Activated naive CD8-positive, alpha-beta T cell (primary cell): ENCODE data around the gene RNF146.
"Not testable (repeated sequence)": the region's sequence is repeated elsewhere in the genome, so short reads cannot be mapped to it uniquely, and the experiment has no call there.

Experiments
- H3K27ac Mint-ChIP-seq: one replicate; pipeline ENCODE4 v1.8.0; 2021; ENCODE audit warnings: mixed read lengths
- H3K27me3 Mint-ChIP-seq: one replicate; pipeline ENCODE4 v1.8.0; 2021; ENCODE audit warnings: mixed read lengths
- H3K36me3 Mint-ChIP-seq: one replicate; pipeline ENCODE4 v1.8.0; 2021; ENCODE audit warnings: mixed read lengths
- H3K4me1 Mint-ChIP-seq: one replicate; pipeline ENCODE4 v1.8.0; 2021; ENCODE audit warnings: low read depth, mixed read lengths
- H3K4me3 Mint-ChIP-seq: one replicate; pipeline ENCODE4 v1.8.0; 2021; ENCODE audit warnings: mild to moderate bottlenecking, mixed read lengths
- H3K9me3 Mint-ChIP-seq: one replicate; pipeline ENCODE4 v1.8.0; 2021; ENCODE audit warnings: low read depth, mixed read lengths

Gene RNF146, protein sequence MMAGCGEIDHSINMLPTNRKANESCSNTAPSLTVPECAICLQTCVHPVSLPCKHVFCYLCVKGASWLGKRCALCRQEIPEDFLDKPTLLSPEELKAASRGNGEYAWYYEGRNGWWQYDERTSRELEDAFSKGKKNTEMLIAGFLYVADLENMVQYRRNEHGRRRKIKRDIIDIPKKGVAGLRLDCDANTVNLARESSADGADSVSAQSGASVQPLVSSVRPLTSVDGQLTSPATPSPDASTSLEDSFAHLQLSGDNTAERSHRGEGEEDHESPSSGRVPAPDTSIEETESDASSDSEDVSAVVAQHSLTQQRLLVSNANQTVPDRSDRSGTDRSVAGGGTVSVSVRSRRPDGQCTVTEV

GRCh38 chr6:127266178-127266891 lies at the start of gene RNF146:
Gene RNF146, plus strand, starts transcription at chr6:127266864. Its CDS starts 13,475 bp downstream, at chr6:127280339.
- Mint-ChIP-seq H3K27me3 (no peaks in the 10 kb centered on the region), H3K36me3 (peaks cover 3% of the 10 kb centered on the region), H3K27ac (peak within 1 kb of the TSS; percentile 99)

GRCh38 chr6:127219869-127220268 lies 46.8 kb upstream of the RNF146 start:
- H3K27ac Mint-ChIP-seq: no peak overlapping the region
- no peaks in the 10 kb centered on the region for H3K9me3 Mint-ChIP-seq
- H3K36me3 Mint-ChIP-seq: no peaks in the 10 kb centered on the region
- peaks cover 7% of the 10 kb centered on the region for H3K27me3 Mint-ChIP-seq
- no peak overlapping the region for H3K4me3 Mint-ChIP-seq
- H3K4me1 Mint-ChIP-seq: no peaks in the 10 kb centered on the region

More at GRCh38 chr6:127266178-127266891, at the start of gene RNF146:
- H3K9me3 Mint-ChIP-seq: no peaks in the 10 kb centered on the region
- H3K4me1 Mint-ChIP-seq: peaks cover 42% of the 10 kb centered on the region
- peak within 1 kb of the TSS; percentile 99 for H3K4me3 Mint-ChIP-seq

- Mint-ChIP-seq H3K9me3 (no peaks in the 10 kb centered on the region), H3K36me3 (no peaks in the 10 kb centered on the region)
Observed at GRCh38 chr6:127221201-127221600, 45.5 kb upstream of the RNF146 start.

DNA sequence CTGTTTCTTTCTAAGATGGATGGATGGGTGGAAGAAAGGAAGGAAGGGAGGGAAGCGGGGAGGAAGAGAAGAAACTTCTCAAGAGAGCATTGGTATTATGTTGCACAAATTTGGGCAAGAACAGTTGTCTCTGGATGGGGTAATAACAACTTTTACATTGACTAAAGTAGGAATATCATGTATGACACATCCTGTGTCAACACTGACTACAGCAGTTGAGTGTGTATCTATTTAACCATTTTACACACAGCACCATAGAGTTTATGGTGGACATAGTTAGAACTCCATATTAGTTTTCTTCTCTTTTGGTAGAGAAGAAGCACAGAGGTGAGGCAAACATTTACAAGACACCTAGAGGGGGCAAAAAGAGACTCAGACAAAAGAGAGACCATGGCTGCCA lies 44.2 kb upstream of the RNF146 start:
- H3K36me3 Mint-ChIP-seq: no peaks in the 10 kb centered on the region
- no peaks in the 10 kb centered on the region for H3K9me3 Mint-ChIP-seq
- H3K4me3 Mint-ChIP-seq: no peak overlapping the region
- H3K27me3 Mint-ChIP-seq: peaks cover 4% of the 10 kb centered on the region
- no peaks in the 10 kb centered on the region for H3K4me1 Mint-ChIP-seq
- no peak overlapping the region for H3K27ac Mint-ChIP-seq

More at GRCh38 chr6:127221201-127221600, 45.5 kb upstream of the RNF146 start:
- no peaks in the 10 kb centered on the region for H3K4me1 Mint-ChIP-seq
- peaks cover 5% of the 10 kb centered on the region for H3K27me3 Mint-ChIP-seq
- H3K4me3 Mint-ChIP-seq: no peak overlapping the region
- no peak overlapping the region for H3K27ac Mint-ChIP-seq

DNA sequence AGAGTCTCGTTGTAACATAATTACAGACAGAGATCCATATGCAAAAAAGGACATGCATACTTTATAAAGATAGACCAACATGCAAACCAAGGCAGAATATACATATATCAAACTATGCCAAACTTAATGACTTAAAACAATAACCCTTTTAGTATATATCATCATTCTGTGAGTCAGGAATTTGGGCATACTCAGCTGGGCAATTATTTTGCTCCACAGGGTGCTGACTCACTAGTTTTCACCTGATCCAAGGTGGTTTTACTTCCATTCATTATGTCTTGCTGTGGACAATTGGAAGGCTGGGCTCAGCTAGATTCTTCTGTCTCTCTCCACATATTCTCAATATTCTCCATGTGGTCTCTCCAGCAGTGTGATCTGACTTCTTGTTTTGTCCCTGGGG lies 41.2 kb upstream of the RNF146 start:
- no peak overlapping the region for H3K4me3 Mint-ChIP-seq
- H3K36me3 Mint-ChIP-seq: no peaks in the 10 kb centered on the region
- H3K27ac Mint-ChIP-seq: no peak overlapping the region
- peaks cover 11% of the 10 kb centered on the region for H3K27me3 Mint-ChIP-seq
- no peaks in the 10 kb centered on the region for H3K4me1 Mint-ChIP-seq
- peaks cover 1% of the 10 kb centered on the region for H3K9me3 Mint-ChIP-seq

DNA sequence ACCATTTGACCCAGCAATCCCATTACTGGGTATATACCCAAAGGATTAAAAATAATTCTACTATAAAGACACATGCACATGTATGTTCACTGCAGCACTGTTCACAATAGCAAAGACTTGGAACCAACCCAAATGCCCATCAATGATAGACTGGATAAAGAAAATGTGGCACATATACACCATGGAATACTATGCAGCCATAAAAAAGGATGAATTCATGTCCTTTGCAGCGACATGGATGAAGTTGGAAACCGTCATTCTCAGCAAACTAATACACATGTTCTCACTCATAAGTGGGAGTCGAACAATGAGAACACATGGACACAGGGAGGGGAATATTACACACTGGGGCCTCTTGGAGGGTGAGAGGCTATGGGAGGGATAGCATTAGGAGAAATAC lies 32.8 kb upstream of the RNF146 start:
- not testable (repeated sequence) for H3K4me1 Mint-ChIP-seq, H3K36me3 Mint-ChIP-seq, H3K9me3 Mint-ChIP-seq, H3K4me3 Mint-ChIP-seq, H3K27ac Mint-ChIP-seq
- peaks cover 14% of the 10 kb centered on the region for H3K27me3 Mint-ChIP-seq

DNA sequence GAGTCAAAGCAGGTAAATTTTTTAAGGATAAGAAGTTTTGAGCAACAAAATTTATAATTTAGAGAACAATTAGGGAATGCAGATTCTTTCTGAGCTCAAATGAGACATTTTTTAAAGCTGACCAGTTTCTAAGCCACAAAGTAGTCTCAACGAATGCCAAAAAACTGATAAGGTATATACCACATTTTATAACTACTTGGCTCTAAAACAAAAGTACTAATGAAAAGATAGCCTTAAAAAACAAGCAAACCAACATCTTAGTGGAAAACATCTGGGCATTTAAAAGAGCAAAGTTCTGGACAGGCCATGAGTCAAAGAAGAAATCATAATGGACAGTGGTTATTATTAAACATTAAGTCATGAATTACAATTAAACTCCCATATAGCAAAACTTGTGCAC lies 23.2 kb upstream of the RNF146 start:
- Mint-ChIP-seq H3K36me3 (no peaks in the 10 kb centered on the region), H3K27ac (no peak overlapping the region), H3K27me3 (peaks cover 12% of the 10 kb centered on the region), H3K4me1 (no peaks in the 10 kb centered on the region), H3K9me3 (no peaks in the 10 kb centered on the region), H3K4me3 (no peak overlapping the region)

- no peaks in the 10 kb centered on the region for H3K9me3 Mint-ChIP-seq
- H3K4me3 Mint-ChIP-seq: no peak overlapping the region
- peaks cover 4% of the 10 kb centered on the region for H3K27me3 Mint-ChIP-seq
- no peaks in the 10 kb centered on the region for H3K36me3 Mint-ChIP-seq
- no peaks in the 10 kb centered on the region for H3K4me1 Mint-ChIP-seq
- H3K27ac Mint-ChIP-seq: no peak overlapping the region
Observed at GRCh38 chr6:127247114-127248096, 19.3 kb upstream of the RNF146 start.

- Mint-ChIP-seq H3K9me3 (no peaks in the 10 kb centered on the region), H3K27ac (no peak overlapping the region), H3K36me3 (no peaks in the 10 kb centered on the region), H3K4me1 (no peaks in the 10 kb centered on the region), H3K4me3 (no peak overlapping the region), H3K27me3 (peaks cover 2% of the 10 kb centered on the region)
Observed at GRCh38 chr6:127249621-127250020, 17.0 kb upstream of the RNF146 start.

DNA sequence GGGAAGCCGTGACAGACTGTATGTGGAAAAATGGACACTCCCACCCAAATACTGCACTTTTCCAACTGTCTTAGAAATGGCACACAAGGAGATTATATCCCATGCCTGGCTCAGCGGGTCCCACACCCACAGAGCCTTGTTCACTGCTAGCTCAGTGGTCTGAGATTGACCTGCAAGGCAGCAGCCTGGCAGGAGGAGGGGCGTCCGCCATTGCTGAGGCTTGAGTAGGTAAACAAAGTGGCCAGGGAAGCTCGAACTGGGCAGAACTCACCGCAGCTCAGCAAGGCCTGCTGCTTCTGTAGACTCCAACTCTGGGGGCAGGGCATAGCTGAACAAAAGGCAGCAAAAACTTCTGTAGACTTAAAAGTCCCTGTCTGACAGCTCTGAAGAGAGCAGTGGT lies 11.4 kb upstream of the RNF146 start:
- H3K36me3 Mint-ChIP-seq: no peaks in the 10 kb centered on the region
- H3K27me3 Mint-ChIP-seq: no peaks in the 10 kb centered on the region
- no peaks in the 10 kb centered on the region for H3K9me3 Mint-ChIP-seq
- no peaks in the 10 kb centered on the region for H3K4me1 Mint-ChIP-seq
- no peak overlapping the region for H3K4me3 Mint-ChIP-seq
- no peak overlapping the region for H3K27ac Mint-ChIP-seq

GRCh38 chr6:127262896-127263295 lies 3.8 kb upstream of the RNF146 start:
- H3K4me1 Mint-ChIP-seq: peaks cover 16% of the 10 kb centered on the region
- H3K27me3 Mint-ChIP-seq: no peaks in the 10 kb centered on the region
- no peaks in the 10 kb centered on the region for H3K9me3 Mint-ChIP-seq
- no peaks in the 10 kb centered on the region for H3K36me3 Mint-ChIP-seq
- H3K27ac Mint-ChIP-seq: no peak overlapping the region
- no peak overlapping the region for H3K4me3 Mint-ChIP-seq

- Mint-ChIP-seq H3K4me1 (peaks cover 19% of the 10 kb centered on the region), H3K27me3 (no peaks in the 10 kb centered on the region), H3K4me3 (no peak overlapping the region), H3K36me3 (no peaks in the 10 kb centered on the region), H3K9me3 (no peaks in the 10 kb centered on the region), H3K27ac (no peak overlapping the region)
Observed at GRCh38 chr6:127263481-127263880, 3.2 kb upstream of the RNF146 start.

GRCh38 chr6:127266892-127267645 lies 405 bp downstream of the RNF146 start:
- Mint-ChIP-seq H3K9me3 (no peaks in the 10 kb centered on the region), H3K4me3 (peak overlapping the region; percentile 99), H3K27ac (peak overlapping the region; percentile 99), H3K36me3 (peaks cover 3% of the 10 kb centered on the region), H3K4me1 (peaks cover 46% of the 10 kb centered on the region), H3K27me3 (no peaks in the 10 kb centered on the region)
